ENCODE data around the gene CASKIN1.
"Not testable (repeated sequence)": the region's sequence is repeated elsewhere in the genome, so short reads cannot be mapped to it uniquely, and the experiment has no call there.

- TF ChIP-seq CTCF (conservative IDR thresholded peaks at IDR 0.05; ENCODE audit: low read depth in 2 of 2); EZH2phosphoT487 (IDR thresholded peaks at IDR 0.05; ENCODE audit: unreplicated experiment); POLR2AphosphoS5 (IDR thresholded peaks at IDR 0.05; ENCODE audit: low read depth); JUNB (IDR thresholded peaks at IDR 0.05; ENCODE audit: unreplicated experiment); REST (IDR thresholded peaks at IDR 0.05; ENCODE audit: unreplicated experiment); EZH2 (IDR thresholded peaks at IDR 0.05; ENCODE audit: low read depth, unreplicated experiment); ETS1 (IDR thresholded peaks at IDR 0.05); CREB1 (CRISPR knock-in tag; IDR thresholded peaks at IDR 0.05; ENCODE audit: low read depth); STAT1 (IDR thresholded peaks at IDR 0.05; ENCODE audit: unreplicated experiment); ZNF114 (CRISPR knock-in tag; IDR thresholded peaks at IDR 0.05); ZNF462 (CRISPR knock-in tag; IDR thresholded peaks at IDR 0.05); ZNF331 (CRISPR knock-in tag; IDR thresholded peaks at IDR 0.05; ENCODE audit: low read depth): not testable (repeated sequence)
Measured at GRCh38 chr16:2129890-2130447, 66.4 kb downstream of the CASKIN1 start.

Measured in GM23338 (cell line).